Neural progenitor cell (in vitro differentiated cells): Measurements from ENCODE around the gene NSFL1C. TPM values are rescaled to one million over a fixed set of nuclear protein-coding genes. Genes with fewer than 3 reads are reported as not detected.

Experiments
- DNase-seq: peaks from one replicate; pipeline ENCODE4 v3.0.0-alpha.2; 2016; ENCODE audit warnings: low spot score
- H2AFZ ChIP-seq: fragments of 200-600 bp; sonication (generic); replicated peaks from 2 replicates; pipeline ENCODE4 v1.6.1; 2016; ENCODE audit warnings: antibody characterized with exemption
- H3F3A ChIP-seq: fragments of 200-600 bp; sonication (generic); 2 replicates; pipeline ENCODE4 v1.6.1; 2016; ENCODE audit warnings: antibody characterized with exemption, low read depth
- H3K27ac ChIP-seq: fragments of 200-600 bp; sonication (generic); 2 replicates; pipeline ENCODE4 v1.5.1; 2016; ENCODE audit warnings: mild to moderate bottlenecking
- H3K27me3 ChIP-seq: fragments of 200-600 bp; sonication (generic); 2 replicates; pipeline ENCODE4 v1.6.1; 2016; ENCODE audit warnings: mild to moderate bottlenecking, moderate library complexity
- H3K36me3 ChIP-seq: fragments of 200-600 bp; sonication (generic); 2 replicates; pipeline ENCODE4 v1.5.1; 2016
- H3K4me1 ChIP-seq: fragments of 200-600 bp; sonication (generic); 2 replicates; pipeline ENCODE4 v1.6.1; 2016; ENCODE audit warnings: mixed run types
- H3K4me2 ChIP-seq: fragments of 200-600 bp; sonication (generic); 2 replicates; pipeline ENCODE4 v1.6.1; 2016
- H3K4me3 ChIP-seq: fragments of 200-600 bp; sonication (generic); 2 replicates; pipeline ENCODE4 v1.5.1; 2016
- H3K79me2 ChIP-seq: fragments of 200-600 bp; sonication (generic); 2 replicates; pipeline ENCODE4 v1.6.1; 2016; ENCODE audit warnings: low read depth
- H3K9ac ChIP-seq: fragments of 200-600 bp; sonication (generic); 2 replicates; pipeline ENCODE4 v1.6.1; 2016
- H3K9me3 ChIP-seq: fragments of 200-600 bp; sonication (generic); 2 replicates; pipeline ENCODE4 v1.5.1; 2016; ENCODE audit warnings: low read depth
- H4K20me1 ChIP-seq: fragments of 200-600 bp; sonication (generic); 2 replicates; pipeline ENCODE4 v1.6.1; 2016; ENCODE audit warnings: low read depth
- H3K27ac Mint-ChIP-seq: 3 replicates; pipeline ENCODE4 v1.8.0; 2021; ENCODE audit warnings: mixed read lengths
- H3K27me3 Mint-ChIP-seq: 2 replicates; pipeline ENCODE4 v1.8.0; 2022; ENCODE audit warnings: low read depth, mild to moderate bottlenecking, inconsistent platforms, moderate library complexity, mixed read lengths; ENCODE audit not compliant: insufficient read depth
- H3K36me3 Mint-ChIP-seq: 3 replicates; pipeline ENCODE4 v1.8.0; 2021; ENCODE audit warnings: mixed read lengths
- H3K4me1 Mint-ChIP-seq: 3 replicates; pipeline ENCODE4 v1.8.0; 2021; ENCODE audit warnings: mixed read lengths
- H3K4me3 Mint-ChIP-seq: 3 replicates; pipeline ENCODE4 v1.8.0; 2021; ENCODE audit warnings: mild to moderate bottlenecking, moderate library complexity, mixed read lengths
- H3K9me3 Mint-ChIP-seq: 3 replicates; pipeline ENCODE4 v1.8.0; 2020; ENCODE audit warnings: mixed read lengths
- EZH2 ChIP-seq: fragments of 200-600 bp; sonication (generic); IDR thresholded peaks from 2 replicates; pipeline ENCODE4 v1.6.1; 2017; ENCODE audit warnings: antibody characterized with exemption, mild to moderate bottlenecking, moderate library complexity
- EZH2phosphoT487 ChIP-seq: fragments of 200-600 bp; sonication (generic); IDR thresholded peaks from 2 replicates; pipeline ENCODE4 v1.6.1; 2017; ENCODE audit warnings: antibody characterized with exemption
- total RNA-seq: library from RNA; depleted of rRNA; stranded (reverse); fragments of >200 nt; gene quantifications from 2 replicates; pipeline ENCODE4 v1.2.3, GENCODE V29; 2015; ENCODE audit warnings: low replicate concordance
- TF ChIP-seq, protein P1 (sequence below): fragments of 200-600 bp; sonication (generic); IDR thresholded peaks from 2 replicates; pipeline ENCODE4 v1.5.1; 2017; ENCODE audit warnings: antibody characterized with exemption, mild to moderate bottlenecking

NSFL1C gene
- total RNA-seq, 1 donor from 2014 or later, result 30.5 TPM

DNA sequence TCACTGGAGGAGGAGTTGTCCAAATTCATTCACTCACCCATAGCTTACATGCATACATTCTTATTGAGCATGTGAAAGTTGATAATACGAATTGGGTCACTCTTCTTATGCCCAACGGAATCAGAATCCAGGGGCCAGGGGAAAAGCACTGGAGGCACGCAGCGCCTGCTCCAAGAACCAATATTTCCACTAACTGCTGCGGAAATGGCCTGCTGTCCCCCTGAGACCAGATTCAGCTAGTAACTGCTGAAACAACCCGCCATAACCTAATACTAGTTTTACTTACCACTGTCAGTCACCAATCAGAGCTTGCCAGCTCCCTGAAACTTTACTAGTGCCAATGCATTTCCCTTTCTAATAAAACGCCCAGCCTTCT, 73.2 kb downstream of the NSFL1C start:
- H3K9me3 ChIP-seq, result no peaks in the 10 kb centered on the region
- peaks cover 38% of the 10 kb centered on the region for H3K4me1 Mint-ChIP-seq
- peak overlapping the region; percentile 66 for H2AFZ ChIP-seq
- H3K79me2 ChIP-seq, result peaks cover 44% of the 10 kb centered on the region
- peak overlapping the region; percentile 92 for H3K27ac Mint-ChIP-seq
- DNase-seq, result no peak
- no peaks in the 10 kb centered on the region for H3F3A ChIP-seq
- H3K4me3 Mint-ChIP-seq, result peak overlapping the region; percentile 96
- peaks cover 50% of the 10 kb centered on the region for H3K27me3 ChIP-seq
- peaks cover 39% of the 10 kb centered on the region for H3K4me1 ChIP-seq
- peaks cover 9% of the 10 kb centered on the region for H3K27me3 Mint-ChIP-seq
- TF ChIP-seq EZH2, result no peak
- TF ChIP-seq EZH2phosphoT487, result no peak
- TF ChIP-seq, protein P1, sequence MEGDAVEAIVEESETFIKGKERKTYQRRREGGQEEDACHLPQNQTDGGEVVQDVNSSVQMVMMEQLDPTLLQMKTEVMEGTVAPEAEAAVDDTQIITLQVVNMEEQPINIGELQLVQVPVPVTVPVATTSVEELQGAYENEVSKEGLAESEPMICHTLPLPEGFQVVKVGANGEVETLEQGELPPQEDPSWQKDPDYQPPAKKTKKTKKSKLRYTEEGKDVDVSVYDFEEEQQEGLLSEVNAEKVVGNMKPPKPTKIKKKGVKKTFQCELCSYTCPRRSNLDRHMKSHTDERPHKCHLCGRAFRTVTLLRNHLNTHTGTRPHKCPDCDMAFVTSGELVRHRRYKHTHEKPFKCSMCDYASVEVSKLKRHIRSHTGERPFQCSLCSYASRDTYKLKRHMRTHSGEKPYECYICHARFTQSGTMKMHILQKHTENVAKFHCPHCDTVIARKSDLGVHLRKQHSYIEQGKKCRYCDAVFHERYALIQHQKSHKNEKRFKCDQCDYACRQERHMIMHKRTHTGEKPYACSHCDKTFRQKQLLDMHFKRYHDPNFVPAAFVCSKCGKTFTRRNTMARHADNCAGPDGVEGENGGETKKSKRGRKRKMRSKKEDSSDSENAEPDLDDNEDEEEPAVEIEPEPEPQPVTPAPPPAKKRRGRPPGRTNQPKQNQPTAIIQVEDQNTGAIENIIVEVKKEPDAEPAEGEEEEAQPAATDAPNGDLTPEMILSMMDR, result no peak
- H3K9me3 Mint-ChIP-seq, result no peaks in the 10 kb centered on the region
- no peaks in the 10 kb centered on the region for H3K36me3 ChIP-seq
- peak overlapping the region; percentile 87 for H3K4me2 ChIP-seq
- H3K36me3 Mint-ChIP-seq, result peaks cover 3% of the 10 kb centered on the region
- peaks cover 40% of the 10 kb centered on the region for H4K20me1 ChIP-seq
- peak overlapping the region; percentile 78 for H3K4me3 ChIP-seq
- H3K27ac ChIP-seq, result no peak overlapping the region
- no peak overlapping the region for H3K9ac ChIP-seq

DNA sequence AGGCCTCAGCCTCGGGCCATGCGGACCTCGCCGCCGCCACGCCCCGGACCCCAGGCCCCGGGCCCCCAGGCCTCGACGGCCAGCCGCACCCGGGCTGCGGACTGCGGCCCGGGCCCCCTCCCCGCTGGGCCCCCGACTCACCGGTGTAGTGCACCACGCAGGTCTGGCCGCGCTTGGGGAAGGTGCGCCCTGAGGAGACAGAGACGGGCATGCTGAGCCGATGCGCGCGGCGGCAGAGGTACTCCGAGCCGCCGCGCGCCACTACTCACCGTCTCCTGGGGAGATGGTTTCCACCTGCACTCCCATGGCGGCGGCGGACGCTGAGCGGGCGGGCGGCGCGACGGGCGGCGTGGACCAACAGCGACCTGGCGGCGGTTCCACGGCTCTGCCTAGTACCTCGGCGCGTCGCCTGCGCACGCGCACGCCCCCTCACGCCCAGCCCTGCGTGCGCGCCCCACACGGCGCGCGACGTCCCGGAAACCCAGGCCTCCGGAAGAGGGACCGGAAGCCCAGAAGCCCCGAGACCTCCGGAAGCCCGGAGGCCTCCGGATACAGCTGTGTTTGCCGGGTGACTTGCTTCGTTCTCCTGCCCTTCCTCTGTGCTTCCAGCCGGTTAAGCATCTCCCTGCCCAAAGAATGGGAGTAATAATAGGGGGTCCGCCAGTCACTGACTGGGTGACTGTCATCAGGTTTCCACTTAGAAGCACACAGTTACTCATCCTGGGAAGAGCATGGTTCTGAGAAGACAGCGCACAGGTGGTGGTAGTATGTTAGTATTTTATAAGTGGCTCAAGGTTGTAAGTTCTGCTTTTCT, 73.7 kb downstream of the NSFL1C start, which contains the start of gene FKBP1A:
Gene FKBP1A, minus strand, starts transcription at position 362 of the 814 bp plus-strand sequence. Its CDS starts 56 bp downstream, at position 306.
- Mint-ChIP-seq H3K9me3 (no peaks in the 10 kb centered on the region), H3K36me3 (peaks cover 6% of the 10 kb centered on the region), H3K4me1 (peaks cover 35% of the 10 kb centered on the region), H3K27me3 (peaks cover 9% of the 10 kb centered on the region), H3K27ac (peak within 1 kb of the TSS; percentile 92), H3K4me3 (peak within 1 kb of the TSS; percentile 96)
- Histone ChIP-seq H3K9me3 (no peaks in the 10 kb centered on the region), H3K9ac (peak within 1 kb of the TSS; percentile 57), H3F3A (no peaks in the 10 kb centered on the region), H3K4me2 (peak within 1 kb of the TSS; percentile 87), H3K27ac (no peak within 1 kb of the TSS), H3K36me3 (no peaks in the 10 kb centered on the region), H3K79me2 (peaks cover 50% of the 10 kb centered on the region), H3K27me3 (peaks cover 44% of the 10 kb centered on the region), H3K4me3 (peak within 1 kb of the TSS; percentile 78), H3K4me1 (peaks cover 39% of the 10 kb centered on the region), H4K20me1 (peaks cover 46% of the 10 kb centered on the region), H2AFZ (peak within 1 kb of the TSS; percentile 66)
- TF ChIP-seq, protein P1, result peak; percentile 12
- TF ChIP-seq EZH2phosphoT487 (peak; percentile 32), EZH2 (no peak)
- peak; percentile 90 for DNase-seq

DNA sequence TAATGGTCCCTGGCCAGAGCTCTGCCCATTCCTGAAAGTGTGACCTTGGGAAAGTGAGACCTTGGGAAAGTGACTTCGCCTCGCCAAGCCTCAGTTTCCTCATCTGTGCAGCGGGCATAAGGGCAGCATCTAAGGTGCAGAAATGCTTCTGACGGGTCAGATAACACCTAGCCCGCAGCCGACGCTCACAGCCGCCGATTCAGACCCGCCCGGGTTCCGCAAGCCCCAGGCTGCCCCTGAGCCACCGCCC, 74.3 kb downstream of the NSFL1C start:
- peak overlapping the region; percentile 91 for H3K4me3 Mint-ChIP-seq
- peaks cover 9% of the 10 kb centered on the region for H3K27me3 Mint-ChIP-seq
- Histone ChIP-seq H3K4me1 (peaks cover 39% of the 10 kb centered on the region), H3K9me3 (no peaks in the 10 kb centered on the region), H3F3A (no peaks in the 10 kb centered on the region), H3K79me2 (peaks cover 55% of the 10 kb centered on the region), H3K9ac (peak overlapping the region; percentile 57), H3K27me3 (peaks cover 38% of the 10 kb centered on the region), H3K27ac (no peak overlapping the region), H2AFZ (no peak overlapping the region), H3K36me3 (no peaks in the 10 kb centered on the region), H4K20me1 (peaks cover 51% of the 10 kb centered on the region), H3K4me2 (peak overlapping the region; percentile 87), H3K4me3 (peak overlapping the region; percentile 78)
- H3K36me3 Mint-ChIP-seq, result peaks cover 7% of the 10 kb centered on the region
- no peak overlapping the region for H3K27ac Mint-ChIP-seq
- peaks cover 34% of the 10 kb centered on the region for H3K4me1 Mint-ChIP-seq
- TF ChIP-seq EZH2 (no peak), EZH2phosphoT487 (no peak)
- TF ChIP-seq, protein P1, result no peak
- no peaks in the 10 kb centered on the region for H3K9me3 Mint-ChIP-seq
- DNase-seq, result no peak

Other genes starting within 250 kb of the NSFL1C start
- not detected in 2 replicates for gene RAD21L1, start 240.8 kb downstream of the NSFL1C start, total RNA-seq
- gene SNPH, start 200.6 kb downstream of the NSFL1C start, total RNA-seq, result 0.43 and 0.90 TPM in 2 replicates
- 1.6 and 6.6 TPM in 2 replicates for gene SDCBP2, start 137.7 kb downstream of the NSFL1C start, total RNA-seq
- gene FKBP1A, start 73.8 kb downstream of the NSFL1C start, total RNA-seq, result 128 and 135 TPM in 2 replicates
- not detected in 2 replicates for gene SIRPB2, start 24.6 kb upstream of the NSFL1C start, total RNA-seq
- not detected in 2 replicates for gene SIRPD, start 90.9 kb upstream of the NSFL1C start, total RNA-seq
- 0.62 TPM in 1 of 2 replicates, not detected in the other for gene SIRPB1, start 153.2 kb upstream of the NSFL1C start, total RNA-seq
- gene SIRPG, start 190.9 kb upstream of the NSFL1C start, total RNA-seq, result not detected in 2 replicates